Measurements from ENCODE around the gene PDE3A.

Gene PDE3A

DNA sequence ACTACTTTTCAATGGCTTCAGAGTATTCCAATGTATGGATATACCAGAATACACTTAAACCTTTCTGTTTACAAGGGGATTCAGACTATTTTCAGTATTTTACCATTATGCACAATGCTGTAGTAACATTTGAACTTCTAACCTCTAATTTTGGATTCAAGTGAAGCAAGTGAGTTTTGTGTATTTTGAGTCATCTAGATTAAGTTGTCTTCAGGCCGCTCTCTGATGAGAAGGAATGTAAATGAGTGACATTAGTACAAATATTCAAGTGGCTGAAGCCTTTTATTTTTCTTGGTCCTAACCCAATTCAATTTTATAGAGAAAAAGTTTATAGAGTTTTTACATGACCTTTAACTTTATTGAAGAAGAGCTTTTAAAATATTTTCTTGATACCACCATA is 125.6 kb downstream of the PDE3A start:
- no peak for DNase-seq (ENCODE audit: low read depth in 3 of 3)

DNA sequence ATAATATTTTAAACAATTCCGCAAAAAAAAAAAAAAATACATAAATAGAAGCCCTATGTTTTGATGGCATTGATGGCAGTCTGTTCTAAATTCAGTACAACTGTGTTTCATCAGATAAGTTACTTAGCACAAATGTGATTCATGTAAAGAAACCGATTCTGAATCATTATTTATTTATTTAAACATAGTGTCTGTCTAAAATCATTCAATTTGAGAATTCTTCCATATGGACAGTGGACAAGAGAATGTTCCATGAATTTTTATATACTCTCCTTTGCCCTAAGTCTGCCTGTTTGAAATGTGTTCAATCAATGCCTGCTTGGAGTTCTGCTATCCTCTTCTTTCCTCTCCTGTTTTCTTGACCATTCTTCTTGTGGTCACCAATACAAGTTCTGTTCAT is 126.5 kb downstream of the PDE3A start:
- DNase-seq (ENCODE audit: low read depth in 3 of 3), result no peak

DNA sequence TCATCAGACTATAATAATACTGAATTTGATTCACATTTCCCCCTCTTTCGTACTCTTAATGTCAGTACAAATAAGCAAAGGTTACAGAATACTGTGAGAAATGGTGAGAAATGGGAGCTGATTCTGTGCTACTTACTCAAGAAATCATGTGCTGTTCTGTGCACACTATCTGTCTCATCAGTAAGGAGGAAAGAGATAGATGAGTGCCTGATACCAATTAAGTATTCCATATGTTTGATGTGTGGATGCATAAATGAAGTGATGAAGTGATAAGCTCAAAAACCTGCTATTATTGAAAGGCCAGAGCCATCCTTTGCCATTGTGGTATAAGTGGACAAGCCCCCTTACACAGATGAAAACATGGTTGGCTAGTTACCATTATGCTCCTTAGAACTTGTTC is 127.7 kb downstream of the PDE3A start:
- DNase-seq (ENCODE audit: low read depth in 3 of 3), result no peak

DNA sequence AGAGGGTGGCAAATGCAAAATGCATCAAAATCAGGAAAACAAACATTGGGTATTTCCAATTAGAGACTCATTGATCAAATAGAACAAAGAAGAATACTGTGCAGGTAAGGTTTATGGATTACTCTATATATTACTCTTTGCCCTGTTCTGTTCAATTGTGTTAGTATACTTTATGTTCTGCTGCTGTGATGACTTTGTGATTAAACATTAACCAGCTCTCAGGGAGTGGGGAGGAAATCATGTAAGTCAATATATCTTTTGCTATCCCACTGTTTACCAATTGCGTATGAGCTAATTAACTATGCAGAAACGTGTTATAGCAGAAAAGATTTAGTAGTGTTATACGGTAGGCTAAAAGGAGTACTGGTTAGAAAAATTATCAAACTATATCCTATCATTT is 129.4 kb downstream of the PDE3A start:
- DNase-seq (ENCODE audit: low read depth in 3 of 3), result no peak

DNA sequence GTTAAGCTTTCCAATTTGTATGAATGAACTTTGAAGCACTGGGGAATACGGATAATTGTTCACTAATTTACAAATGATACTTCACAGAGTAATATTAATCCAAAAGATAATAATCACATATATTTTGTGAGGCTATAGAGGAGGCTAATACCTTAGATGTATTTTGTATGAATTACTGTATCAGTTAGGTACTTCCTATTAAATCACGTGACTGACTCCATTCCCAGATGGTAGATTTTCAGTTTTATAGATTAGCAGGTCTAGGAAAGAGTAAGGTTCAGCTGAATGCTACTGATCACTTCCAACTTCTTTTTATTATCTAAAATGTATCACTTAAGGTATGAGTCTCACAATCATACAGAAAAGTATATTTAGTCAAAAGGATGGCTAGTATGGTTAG is 133.6 kb downstream of the PDE3A start:
- no peak for DNase-seq (ENCODE audit: low read depth in 3 of 3)

DNA sequence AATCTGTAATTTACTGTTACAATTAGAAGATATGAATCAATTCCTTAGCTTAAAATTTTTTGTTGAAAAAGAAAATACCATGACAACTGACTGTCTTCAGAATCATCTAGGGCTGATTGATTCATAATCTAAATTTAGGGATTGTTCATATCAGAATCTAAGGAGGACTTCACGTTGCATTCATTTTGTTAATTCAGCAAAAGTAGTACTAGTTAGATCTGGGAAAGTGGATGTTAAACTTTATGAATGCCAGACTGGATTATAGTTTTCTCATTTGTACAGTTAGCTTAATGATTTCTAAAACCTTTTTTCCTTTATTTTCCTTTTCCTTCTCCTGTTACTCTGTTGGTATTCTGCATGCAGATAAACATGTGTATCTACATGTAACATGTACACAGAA is 135.5 kb downstream of the PDE3A start:
- DNase-seq (ENCODE audit: low read depth in 3 of 3), result no peak

DNA sequence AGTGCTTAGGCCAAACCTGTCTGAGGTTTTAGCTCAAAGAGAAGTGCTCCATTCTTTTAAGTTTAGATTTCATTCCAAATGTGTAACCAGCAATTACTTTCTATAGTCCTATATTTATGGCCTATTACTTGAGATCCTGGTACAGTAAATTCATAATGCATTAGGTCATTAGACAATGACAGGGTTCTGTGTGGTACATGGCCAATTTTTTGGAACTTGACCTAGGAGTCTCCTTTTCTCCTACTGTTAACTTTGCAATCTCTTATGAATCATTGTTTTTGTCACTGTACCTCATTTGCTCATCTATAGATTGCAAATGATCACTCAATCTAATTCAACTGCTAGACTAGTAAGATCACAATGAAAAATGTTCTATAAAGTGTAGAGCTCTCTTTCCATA is 136.7 kb downstream of the PDE3A start:
- DNase-seq (ENCODE audit: low read depth in 3 of 3), result no peak

DNA sequence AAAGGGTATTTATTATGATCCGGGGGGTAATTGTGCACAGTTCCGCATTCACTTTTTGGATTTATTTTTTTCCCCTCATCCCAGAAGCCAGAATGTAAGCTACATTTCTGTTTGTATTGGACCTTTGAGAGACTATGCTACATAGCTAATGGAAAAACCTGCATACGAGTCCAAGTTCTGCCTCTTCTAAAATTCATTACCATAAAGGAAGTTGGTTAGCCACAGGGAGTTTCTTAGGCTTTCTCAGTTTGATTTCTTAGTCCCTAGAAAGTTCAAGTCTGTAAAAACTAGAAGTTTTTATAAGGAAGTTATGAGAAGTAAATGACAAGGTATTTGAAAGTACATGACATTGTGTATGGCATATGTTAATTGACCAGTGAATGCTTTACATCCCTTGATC is 138.7 kb downstream of the PDE3A start:
- DNase-seq (ENCODE audit: low read depth in 3 of 3), result no peak

DNA sequence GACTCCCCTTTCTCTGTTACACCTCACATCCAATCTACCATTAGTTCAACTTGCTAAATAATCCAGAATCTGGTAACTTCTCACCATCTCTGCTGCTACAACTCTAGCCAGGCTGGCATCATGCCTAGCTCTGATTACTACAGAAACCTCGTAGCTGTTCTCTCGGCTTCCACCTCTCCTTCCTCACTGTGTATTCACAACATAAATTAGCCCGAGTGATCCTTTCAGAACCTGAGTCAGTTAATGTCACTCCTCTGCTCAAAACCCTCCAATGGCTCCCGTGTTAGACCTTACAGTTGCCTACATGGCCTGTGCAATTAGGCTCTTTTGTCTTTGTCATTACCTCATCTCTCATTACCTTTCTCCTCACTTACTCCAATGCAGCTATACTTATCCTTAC is 139.4 kb downstream of the PDE3A start:
- DNase-seq (ENCODE audit: low read depth in 3 of 3), result no peak

DNA sequence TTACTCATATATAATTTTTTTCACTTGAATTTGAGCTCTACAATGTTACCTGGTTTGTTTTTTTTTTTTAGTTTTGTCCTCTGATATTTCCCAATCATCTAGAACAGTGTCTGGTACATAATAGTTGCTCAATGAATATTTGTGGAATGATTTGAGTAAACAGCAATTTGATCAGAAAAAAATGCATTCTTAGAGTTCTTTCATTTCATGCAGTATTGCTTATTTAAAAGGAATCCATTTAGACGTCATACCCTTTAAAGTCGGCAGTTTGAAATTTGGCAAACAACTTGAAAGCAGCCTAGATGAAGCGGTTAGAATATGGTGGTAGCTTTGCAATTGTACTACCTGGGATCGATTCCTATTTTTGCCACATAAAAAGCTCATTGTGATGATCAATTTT is 140.0 kb downstream of the PDE3A start:
- no peak for DNase-seq (ENCODE audit: low read depth in 3 of 3)

DNA sequence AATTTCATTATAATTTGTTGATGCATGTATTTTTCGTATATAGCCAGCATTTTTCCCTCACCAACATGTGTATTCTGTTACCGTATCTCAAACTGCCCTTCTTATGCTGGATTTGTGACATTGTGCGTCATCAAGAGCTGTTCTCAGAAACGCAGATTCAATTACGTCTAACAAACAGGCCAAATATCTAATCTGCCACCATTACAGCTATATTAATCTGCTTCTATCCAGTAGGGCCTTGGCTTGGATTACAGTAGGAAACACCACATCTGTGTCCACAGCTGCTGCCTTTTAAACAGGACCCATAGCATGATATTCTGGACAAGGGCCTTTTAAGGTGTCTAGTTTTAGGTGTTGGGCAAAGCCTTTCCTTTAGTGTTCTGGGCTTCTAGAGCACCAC is 140.6 kb downstream of the PDE3A start:
- DNase-seq (ENCODE audit: low read depth in 3 of 3), result no peak

DNA sequence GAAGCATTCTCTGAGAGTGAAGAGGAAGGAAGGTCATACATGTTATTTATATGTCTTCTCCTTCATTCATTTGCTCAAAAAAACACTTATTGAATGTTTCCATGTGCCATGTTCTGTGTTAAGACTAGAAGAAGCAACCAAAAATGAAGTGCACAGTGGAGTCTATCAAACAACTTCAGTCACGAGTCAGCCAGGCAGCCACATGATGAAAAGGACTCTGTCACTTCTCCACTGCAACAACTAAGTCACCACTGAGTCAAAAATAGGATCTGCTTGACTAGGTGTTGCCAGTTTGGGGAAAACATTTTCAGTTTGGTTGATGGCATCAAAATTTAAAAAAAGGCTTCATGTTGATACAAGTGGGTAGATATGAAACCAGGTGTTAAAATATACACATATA is 142.5 kb downstream of the PDE3A start:
- DNase-seq (ENCODE audit: low read depth in 3 of 3), result no peak

DNA sequence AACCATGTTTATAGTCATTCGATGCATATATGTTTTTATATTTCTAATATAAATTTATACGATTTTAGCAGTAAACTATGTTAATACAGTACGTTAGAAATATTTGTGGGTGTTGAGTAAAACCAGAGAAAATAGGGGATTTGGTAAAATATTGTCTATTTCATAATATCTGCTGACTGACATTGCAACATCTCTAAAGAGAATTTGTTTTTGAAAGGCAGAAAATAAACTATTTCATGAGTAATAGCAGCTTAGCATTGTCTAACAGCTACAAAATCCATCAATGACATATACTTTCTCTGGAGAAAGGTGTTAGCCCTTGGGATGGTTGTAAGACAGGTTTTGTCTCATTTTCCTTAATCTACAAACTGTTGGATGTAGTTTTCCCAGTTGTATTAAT is 144.9 kb downstream of the PDE3A start:
- no peak for DNase-seq (ENCODE audit: low read depth in 3 of 3)

DNA sequence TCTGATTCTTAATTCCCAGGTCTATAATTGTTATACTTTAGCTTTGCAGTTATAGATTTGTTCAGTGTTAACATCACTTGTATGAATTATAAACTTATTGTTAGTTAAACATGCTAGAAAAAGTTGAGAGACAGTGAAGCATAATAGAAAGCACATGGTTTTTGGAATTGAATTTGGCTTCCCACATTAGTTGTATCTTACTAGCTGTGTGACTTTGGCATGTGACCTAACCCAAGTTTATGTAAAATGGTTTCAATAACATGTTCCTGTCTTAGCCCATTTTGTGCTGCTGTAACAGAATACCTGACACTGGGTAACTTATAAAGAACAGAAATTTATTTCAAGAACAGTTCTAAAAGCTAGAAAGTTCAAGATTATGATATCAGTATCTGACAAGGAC is 146.3 kb downstream of the PDE3A start:
- DNase-seq (ENCODE audit: low read depth in 3 of 3), result no peak

DNA sequence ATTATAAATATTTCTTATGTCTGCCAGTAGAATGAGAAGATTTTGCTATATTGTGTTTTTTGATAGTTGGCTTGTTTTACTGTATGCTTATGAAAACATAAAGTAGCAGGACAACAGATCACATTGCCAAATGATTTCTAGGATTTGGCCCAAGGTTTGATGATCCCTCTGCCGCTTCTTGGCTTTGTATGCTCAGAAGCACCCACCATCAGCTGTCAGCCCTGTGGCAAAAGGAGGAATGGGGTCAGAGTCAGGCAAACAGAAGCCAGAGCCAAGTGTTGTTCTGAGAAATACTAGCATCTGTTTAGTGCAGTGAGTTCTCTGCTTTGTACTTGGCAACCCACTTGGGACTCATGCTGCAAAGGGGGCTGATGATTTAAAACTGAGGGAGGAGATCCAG is 152.2 kb downstream of the PDE3A start:
- no peak for DNase-seq (ENCODE audit: low read depth in 3 of 3)

DNA sequence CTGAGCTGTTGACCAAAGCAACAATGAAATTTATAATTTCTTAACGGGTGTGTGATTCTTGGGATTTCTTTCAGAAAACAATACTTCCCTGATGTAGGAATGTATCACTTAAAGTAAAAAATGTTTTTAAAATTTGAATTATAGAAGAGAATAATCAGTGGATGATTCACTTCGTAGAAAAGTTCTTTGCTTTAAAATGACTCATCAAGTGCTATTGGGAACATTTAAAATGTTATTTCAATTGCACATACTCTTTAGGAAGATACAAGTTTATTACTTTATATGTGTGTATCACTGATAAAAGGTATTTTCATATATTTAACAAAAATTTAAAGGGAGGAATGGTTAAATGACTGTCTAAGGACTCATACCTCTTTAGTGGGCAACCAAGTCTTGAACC is 155.3 kb downstream of the PDE3A start:
- DNase-seq (ENCODE audit: low read depth in 3 of 3), result no peak

DNA sequence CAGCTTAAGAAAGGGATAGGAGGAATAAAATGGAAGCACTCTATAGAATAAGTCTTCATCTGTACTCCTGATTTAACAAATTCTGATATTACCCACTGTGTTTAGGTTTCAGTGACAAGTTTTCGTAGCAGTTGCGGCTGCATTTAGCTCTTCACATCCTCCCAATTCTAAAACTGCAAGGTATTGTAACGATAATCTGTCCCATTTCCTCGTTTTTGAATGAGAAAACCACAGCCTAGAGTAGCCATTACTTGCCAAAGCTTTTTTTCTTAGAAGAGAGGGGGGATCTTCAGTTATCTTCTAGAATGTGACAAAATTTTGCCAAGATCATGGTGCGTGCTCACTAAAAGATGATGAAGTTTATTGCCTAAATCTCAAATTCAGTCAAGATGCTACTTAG is 155.8 kb downstream of the PDE3A start:
- DNase-seq (ENCODE audit: low read depth in 3 of 3), result no peak

DNA sequence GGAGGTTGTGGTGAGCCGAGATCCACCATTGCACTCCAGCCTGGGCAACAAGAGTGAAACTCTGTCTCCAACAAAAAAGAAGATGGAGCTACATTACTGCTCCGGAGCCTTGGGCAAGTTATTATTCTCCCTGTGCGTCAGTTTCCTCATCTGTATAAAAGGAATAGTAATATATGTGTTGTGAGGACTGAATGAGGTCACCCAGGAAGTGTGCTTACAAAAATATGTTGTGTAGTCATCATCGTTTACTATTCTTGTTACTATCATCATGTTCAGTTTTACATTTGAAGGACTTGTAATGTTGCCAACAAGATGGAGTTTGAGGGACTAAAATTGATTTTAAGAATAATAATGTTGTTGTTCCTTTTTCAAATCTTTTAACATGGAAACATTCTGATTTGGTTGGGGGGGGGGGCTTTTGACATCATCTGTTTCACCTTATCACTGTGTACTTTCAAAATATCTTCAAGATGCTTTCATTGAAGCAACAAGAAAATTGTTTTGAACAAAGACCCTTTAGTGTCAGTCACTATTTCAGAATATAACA is 156.8 kb downstream of the PDE3A start:
- no peak for DNase-seq (ENCODE audit: low read depth in 3 of 3)

DNA sequence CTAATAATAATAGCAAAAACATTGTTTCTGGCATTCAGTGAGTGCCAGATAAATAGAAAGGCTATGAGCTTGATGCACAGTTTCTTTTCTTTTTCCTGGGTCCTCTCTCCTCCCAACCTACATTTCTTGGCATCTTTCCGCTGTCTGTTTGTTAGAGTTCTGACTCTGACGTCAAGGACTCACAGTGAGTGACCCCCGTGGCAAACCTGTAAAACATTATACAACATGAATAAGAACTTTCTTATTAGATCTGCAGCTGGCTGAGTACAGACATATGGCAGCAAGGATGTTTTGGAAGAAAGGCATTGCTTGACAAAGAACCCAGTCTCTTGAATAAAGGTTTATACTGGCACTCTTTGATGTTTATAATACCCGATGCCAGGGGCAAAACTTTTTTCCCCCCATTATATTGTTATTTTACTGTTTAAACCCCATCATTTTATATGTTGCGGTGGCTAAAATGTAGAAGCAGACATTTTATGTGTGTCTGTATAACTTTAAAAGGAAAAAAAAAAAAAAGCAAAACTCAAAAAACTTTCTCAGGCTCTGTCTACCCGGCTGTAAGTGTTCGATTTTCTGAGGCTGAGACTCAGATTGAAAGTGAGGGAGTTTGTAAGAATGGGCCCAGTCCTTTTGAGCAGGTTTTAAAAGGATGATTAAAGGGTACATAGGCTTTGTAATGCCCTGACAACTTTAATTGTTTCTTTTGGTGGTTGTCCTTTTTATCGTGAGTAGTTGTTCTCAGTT is 159.3 kb downstream of the PDE3A start:
- DNase-seq (ENCODE audit: low read depth in 3 of 3), result no peak

DNA sequence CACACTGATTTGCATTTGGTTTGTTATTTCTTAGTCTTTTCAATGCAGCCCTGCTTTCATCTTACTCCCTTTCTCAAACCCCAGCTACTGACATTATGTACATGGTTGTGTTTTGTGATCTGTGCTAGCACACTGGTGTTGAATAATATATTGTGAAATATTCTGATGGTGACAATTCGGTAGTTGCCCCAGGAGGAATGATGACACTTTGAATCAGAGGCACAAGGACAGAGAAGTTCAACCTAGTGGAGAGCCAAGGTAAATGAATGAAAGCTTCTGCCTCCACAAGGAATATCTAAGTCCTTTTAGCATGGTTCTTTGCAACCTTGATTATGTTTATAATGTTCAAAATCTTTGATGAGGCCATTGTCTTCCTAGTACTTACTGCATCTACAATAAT is 159.9 kb downstream of the PDE3A start:
- no peak for DNase-seq (ENCODE audit: low read depth in 3 of 3)

DNA sequence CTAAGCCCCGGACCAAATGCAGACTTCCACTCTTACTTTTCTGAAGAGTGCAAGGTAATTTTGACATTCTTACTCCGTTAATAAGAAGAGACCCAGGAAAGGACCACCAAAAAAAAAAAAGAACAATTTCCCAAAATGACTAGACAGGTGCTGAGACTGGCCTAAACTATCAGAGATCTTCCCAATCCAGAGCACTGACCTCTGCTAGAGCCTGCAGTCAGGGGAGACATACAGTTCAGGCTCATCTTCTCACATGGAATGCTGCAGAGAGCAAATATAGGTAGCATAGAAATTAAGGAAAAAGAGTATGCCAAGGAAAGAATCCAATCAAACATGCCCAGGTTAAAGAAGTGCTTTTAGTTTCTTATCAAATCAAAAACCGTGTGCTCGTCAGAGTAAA is 177.9 kb downstream of the PDE3A start:
- DNase-seq (ENCODE audit: low read depth in 3 of 3), result no peak

DNA sequence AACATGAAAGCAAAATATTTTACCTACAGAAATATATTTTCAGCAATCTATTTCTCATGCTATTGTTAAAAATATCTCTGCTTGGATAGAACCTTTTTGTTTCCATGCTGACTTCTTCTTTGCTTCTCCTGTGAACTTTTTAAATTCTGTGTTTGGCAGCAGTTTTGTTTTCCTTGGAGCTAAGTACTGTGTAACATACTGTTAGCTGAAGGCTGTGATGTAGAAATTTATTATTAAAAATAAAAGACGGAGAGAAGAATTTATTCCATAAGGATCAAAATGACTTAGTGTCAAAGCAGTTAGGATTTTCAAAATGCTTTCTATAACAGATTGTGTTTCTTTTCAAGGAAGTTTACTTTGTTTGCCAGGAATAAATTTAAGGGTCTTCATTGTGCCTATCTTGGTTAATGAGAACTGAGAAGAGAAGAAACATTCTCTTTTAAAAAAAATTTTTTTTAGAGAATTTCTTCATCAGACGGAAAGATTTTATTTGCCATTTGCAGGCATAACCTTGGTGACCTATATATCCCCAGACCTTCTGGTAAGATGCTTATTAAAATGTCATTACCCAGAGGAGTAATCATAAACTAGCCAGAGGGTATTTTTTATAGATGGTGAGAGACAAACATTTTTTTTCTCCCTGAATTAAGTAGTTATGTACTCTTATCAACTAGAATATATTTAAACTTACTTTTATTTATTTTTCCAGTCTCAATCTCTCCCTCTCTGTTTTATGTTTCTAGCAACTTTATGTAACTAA is 179.7 kb downstream of the PDE3A start:
- DNase-seq (ENCODE audit: low read depth in 3 of 3), result no peak

DNA sequence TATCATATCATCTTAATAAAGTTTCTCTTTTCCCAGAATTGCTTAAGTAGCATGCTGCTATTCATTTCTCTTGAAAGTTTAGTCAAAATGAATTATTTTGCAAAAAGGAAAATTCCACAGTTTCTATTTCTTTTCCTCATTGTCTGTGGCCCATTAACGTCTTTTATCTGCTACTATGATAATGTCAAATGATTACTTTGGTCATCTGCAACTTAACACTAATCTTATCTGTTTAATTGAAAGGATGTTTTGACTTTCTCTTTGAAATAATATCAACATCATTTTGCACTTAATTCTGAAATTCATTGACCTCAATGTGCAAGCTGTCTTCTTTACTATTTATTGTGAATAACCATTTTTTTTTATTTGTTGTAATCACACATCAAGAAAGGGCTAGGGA is 180.3 kb downstream of the PDE3A start:
- DNase-seq (ENCODE audit: low read depth in 3 of 3), result no peak

Measured in stimulated activated CD4-positive, alpha-beta T cell treated with anti-CD3 and anti-CD28 coated beads, TNF-alpha, amount 100 ng/mL, for 48 hours (primary cell).